HG03354 (cell line): ENCODE measurements around the gene WNT6.
"Not testable (repeated sequence)": the region's sequence is repeated elsewhere in the genome, so short reads cannot be mapped to it uniquely, and the experiment has no call there.

Experiments used
- ATAC-seq: cut with Tn5 transposase; IDR thresholded peaks from one replicate; pipeline ENCODE4 v1.9.1; 2021; ENCODE audit warnings: mild to moderate bottlenecking; ENCODE audit not compliant: unreplicated experiment, poor library complexity, severe bottlenecking

Gene WNT6

GRCh38 chr2:218829868-218830451 is 29.6 kb upstream of the WNT6 start:
- no peak for ATAC-seq

GRCh38 chr2:218830526-218831306 is 28.9 kb upstream of the WNT6 start:
- no peak for ATAC-seq

GRCh38 chr2:218831378-218831990 is 28.1 kb upstream of the WNT6 start, which contains the start of gene PRKAG3:
PRKAG3 (minus strand) TSS chr2:218831803.
- no peak for ATAC-seq

- no peak for ATAC-seq
Observed at GRCh38 chr2:218832081-218832480, 27.5 kb upstream of the WNT6 start.

GRCh38 chr2:218832520-218832919 is 27.1 kb upstream of the WNT6 start:
- no peak for ATAC-seq

GRCh38 chr2:218833023-218833609 is 26.5 kb upstream of the WNT6 start:
- ATAC-seq = no peak

- no peak for ATAC-seq
Observed at GRCh38 chr2:218834685-218835084, 24.9 kb upstream of the WNT6 start.

GRCh38 chr2:218837495-218837894 is 22.1 kb upstream of the WNT6 start:
- ATAC-seq = no peak

- no peak for ATAC-seq
Observed at GRCh38 chr2:218839430-218839829, 20.2 kb upstream of the WNT6 start.

GRCh38 chr2:218839888-218840287 is 19.7 kb upstream of the WNT6 start:
- no peak for ATAC-seq

GRCh38 chr2:218844334-218844733 is 15.3 kb upstream of the WNT6 start:
- ATAC-seq = not testable (repeated sequence)

- ATAC-seq = not testable (repeated sequence)
Observed at GRCh38 chr2:218846963-218847362, 12.6 kb upstream of the WNT6 start.

GRCh38 chr2:218849721-218850120 is 9.9 kb upstream of the WNT6 start:
- ATAC-seq = no peak

GRCh38 chr2:218850796-218851195 is 8.8 kb upstream of the WNT6 start:
- no peak for ATAC-seq

GRCh38 chr2:218851286-218851685 is 8.3 kb upstream of the WNT6 start:
- no peak for ATAC-seq

- no peak for ATAC-seq
Observed at GRCh38 chr2:218852911-218853667, 6.5 kb upstream of the WNT6 start.

- ATAC-seq = no peak
Observed at GRCh38 chr2:218853766-218854165, 5.8 kb upstream of the WNT6 start.

GRCh38 chr2:218854860-218855259 is 4.7 kb upstream of the WNT6 start:
- no peak for ATAC-seq

- ATAC-seq = no peak
Observed at GRCh38 chr2:218855305-218856166, 4.1 kb upstream of the WNT6 start.
